Neural cell (in vitro differentiated cells): ENCODE data around the gene PAX8. TPM values are rescaled to one million over a fixed set of nuclear protein-coding genes. Genes with fewer than 3 reads are reported as not detected.

Source experiments
- H2AFZ ChIP-seq: fragments of 200-600, 300-800 bp; sonication (generic), shearing (Covaris generic); 2 replicates; pipeline ENCODE4 v1.6.0; 2014; ENCODE audit warnings: low read depth, mild to moderate bottlenecking, antibody characterized with exemption, low read length, moderate library complexity
- H3F3A ChIP-seq: fragments of 200-600 bp; shearing (Covaris generic); 2 replicates; pipeline ENCODE4 v1.6.1; 2016; ENCODE audit warnings: mild to moderate bottlenecking, moderate library complexity, mixed read lengths, antibody characterized with exemption, low read length; ENCODE audit not compliant: insufficient read depth, poor library complexity, severe bottlenecking
- H3K27ac ChIP-seq: fragments of 200-600, 300-800 bp; sonication (generic), shearing (Covaris generic); 2 replicates; pipeline ENCODE4 v1.5.1; 2014; ENCODE audit warnings: mild to moderate bottlenecking, low read length, moderate library complexity
- H3K27me3 ChIP-seq: fragments of 300-800, 200-600 bp; sonication (generic), shearing (Covaris generic); 2 replicates; pipeline ENCODE4 v1.6.0; 2014; ENCODE audit warnings: mild to moderate bottlenecking, low read depth, low read length, moderate library complexity; ENCODE audit not compliant: insufficient read depth
- H3K36me3 ChIP-seq: fragments of 300-800, 200-600 bp; sonication (generic), shearing (Covaris generic); 2 replicates; pipeline ENCODE4 v1.5.1; 2014; ENCODE audit warnings: mild to moderate bottlenecking, antibody characterized with exemption, low read length, moderate library complexity; ENCODE audit not compliant: insufficient read depth
- H3K4me2 ChIP-seq: fragments of 300-800, 200-600 bp; sonication (generic), shearing (Covaris generic); 2 replicates; pipeline ENCODE4 v1.6.0; 2014; ENCODE audit warnings: mild to moderate bottlenecking, low read length
- H3K4me3 ChIP-seq: fragments of 300-800, 200-600 bp; sonication (generic), shearing (Covaris generic); 2 replicates; pipeline ENCODE4 v1.5.1; 2014; ENCODE audit warnings: mild to moderate bottlenecking, low read length, moderate library complexity
- H3K79me2 ChIP-seq: fragments of 200-600 bp; shearing (Covaris generic); replicated peaks from 2 replicates; pipeline ENCODE4 v1.6.0; 2014; ENCODE audit warnings: mild to moderate bottlenecking, low read length, moderate library complexity; ENCODE audit not compliant: insufficient read depth
- H3K9ac ChIP-seq: fragments of 300-800, 200-600 bp; sonication (generic), shearing (Covaris generic); 2 replicates; pipeline ENCODE4 v1.6.1; 2016; ENCODE audit warnings: mild to moderate bottlenecking, low read length, mixed read lengths
- H3K9me2 ChIP-seq: fragments of 200-600 bp; shearing (Covaris generic); 2 replicates; pipeline ENCODE4 v1.6.1; 2016; ENCODE audit warnings: mild to moderate bottlenecking, low read length, mixed read lengths; ENCODE audit not compliant: insufficient read depth
- H3K9me3 ChIP-seq: fragments of 200-600, 300-800 bp; sonication (generic), shearing (Covaris generic); 2 replicates; pipeline ENCODE4 v1.6.1; 2016; ENCODE audit warnings: mild to moderate bottlenecking, mixed run types, low read length, moderate library complexity, mixed read lengths
- H4K20me1 ChIP-seq: fragments of 200-600 bp; shearing (Covaris generic); 2 replicates; pipeline ENCODE4 v1.6.1; 2016; ENCODE audit warnings: mild to moderate bottlenecking, mixed run types; ENCODE audit not compliant: insufficient read depth
- CTCF ChIP-seq: fragments of 450-650 bp; IDR thresholded peaks from 2 replicates; pipeline ENCODE4 v1.5.1; 2014; ENCODE audit warnings: antibody characterized with exemption, mild to moderate bottlenecking, moderate library complexity; ENCODE audit not compliant: poor library complexity, severe bottlenecking
- EP300 ChIP-seq: fragments of 450-650 bp; conservative IDR thresholded peaks from 2 replicates; pipeline ENCODE4 v1.6.1; 2014; ENCODE audit warnings: antibody characterized with exemption, mild to moderate bottlenecking, moderate library complexity; ENCODE audit not compliant: poor library complexity, severe bottlenecking
- EZH2 ChIP-seq: fragments of 200-600, 300-800 bp; shearing (Covaris generic), sonication (generic); IDR thresholded peaks from 2 replicates; pipeline ENCODE4 v1.6.1; 2014; ENCODE audit warnings: antibody characterized with exemption, low read length, borderline replicate concordance, mild to moderate bottlenecking; ENCODE audit not compliant: insufficient read depth, poor library complexity, severe bottlenecking
- MXI1 ChIP-seq: fragments of 450-650 bp; conservative IDR thresholded peaks from 2 replicates; pipeline ENCODE4 v1.6.1; 2014; ENCODE audit warnings: antibody characterized with exemption, mild to moderate bottlenecking; ENCODE audit not compliant: poor library complexity, severe bottlenecking
- POLR2AphosphoS5 ChIP-seq: IDR thresholded peaks from 2 replicates; pipeline ENCODE4 v1.6.1; 2012
- RAD21 ChIP-seq: fragments of 450-650 bp; conservative IDR thresholded peaks from 2 replicates; pipeline ENCODE4 v1.6.1; 2014; ENCODE audit warnings: antibody characterized with exemption, mild to moderate bottlenecking, moderate library complexity
- SMC3 ChIP-seq: fragments of 450-650 bp; conservative IDR thresholded peaks from 2 replicates; pipeline ENCODE4 v1.6.1; 2014; ENCODE audit warnings: antibody characterized with exemption, mild to moderate bottlenecking, moderate library complexity; ENCODE audit not compliant: poor library complexity
- TAF1 ChIP-seq: IDR thresholded peaks from 2 replicates; pipeline ENCODE4 v1.6.1; 2012; ENCODE audit warnings: low read depth
- polyA plus RNA-seq: library from polyadenylated mRNA; depleted of rRNA; stranded (reverse); fragments of >200 nt; gene quantifications from 2 replicates; pipeline ENCODE4 v1.2.3, GENCODE V29; 2014
- TF ChIP-seq, protein P1 (sequence below): IDR thresholded peaks from 2 replicates; pipeline ENCODE4 v1.6.1; 2012; ENCODE audit warnings: borderline replicate concordance

Gene PAX8
- polyA plus RNA-seq, 1 donor from 2014 or later = not detected

- H2AFZ ChIP-seq = no peak within 1 kb of the TSS
- H3K9ac ChIP-seq = no peak within 1 kb of the TSS
- H3K9me2 ChIP-seq = no peaks in the 10 kb centered on the region
- no peak within 1 kb of the TSS for H3K4me3 ChIP-seq
- TF ChIP-seq POLR2AphosphoS5 (no peak), RAD21 (no peak), CTCF (no peak), SMC3 (no peak), EP300 (no peak), MXI1 (no peak), EZH2 (no peak), TAF1 (no peak)
- TF ChIP-seq, protein P1, sequence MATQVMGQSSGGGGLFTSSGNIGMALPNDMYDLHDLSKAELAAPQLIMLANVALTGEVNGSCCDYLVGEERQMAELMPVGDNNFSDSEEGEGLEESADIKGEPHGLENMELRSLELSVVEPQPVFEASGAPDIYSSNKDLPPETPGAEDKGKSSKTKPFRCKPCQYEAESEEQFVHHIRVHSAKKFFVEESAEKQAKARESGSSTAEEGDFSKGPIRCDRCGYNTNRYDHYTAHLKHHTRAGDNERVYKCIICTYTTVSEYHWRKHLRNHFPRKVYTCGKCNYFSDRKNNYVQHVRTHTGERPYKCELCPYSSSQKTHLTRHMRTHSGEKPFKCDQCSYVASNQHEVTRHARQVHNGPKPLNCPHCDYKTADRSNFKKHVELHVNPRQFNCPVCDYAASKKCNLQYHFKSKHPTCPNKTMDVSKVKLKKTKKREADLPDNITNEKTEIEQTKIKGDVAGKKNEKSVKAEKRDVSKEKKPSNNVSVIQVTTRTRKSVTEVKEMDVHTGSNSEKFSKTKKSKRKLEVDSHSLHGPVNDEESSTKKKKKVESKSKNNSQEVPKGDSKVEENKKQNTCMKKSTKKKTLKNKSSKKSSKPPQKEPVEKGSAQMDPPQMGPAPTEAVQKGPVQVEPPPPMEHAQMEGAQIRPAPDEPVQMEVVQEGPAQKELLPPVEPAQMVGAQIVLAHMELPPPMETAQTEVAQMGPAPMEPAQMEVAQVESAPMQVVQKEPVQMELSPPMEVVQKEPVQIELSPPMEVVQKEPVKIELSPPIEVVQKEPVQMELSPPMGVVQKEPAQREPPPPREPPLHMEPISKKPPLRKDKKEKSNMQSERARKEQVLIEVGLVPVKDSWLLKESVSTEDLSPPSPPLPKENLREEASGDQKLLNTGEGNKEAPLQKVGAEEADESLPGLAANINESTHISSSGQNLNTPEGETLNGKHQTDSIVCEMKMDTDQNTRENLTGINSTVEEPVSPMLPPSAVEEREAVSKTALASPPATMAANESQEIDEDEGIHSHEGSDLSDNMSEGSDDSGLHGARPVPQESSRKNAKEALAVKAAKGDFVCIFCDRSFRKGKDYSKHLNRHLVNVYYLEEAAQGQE = no peak
- H3F3A ChIP-seq = no peaks in the 10 kb centered on the region
- H3K36me3 ChIP-seq = no peaks in the 10 kb centered on the region
- H4K20me1 ChIP-seq = no peaks in the 10 kb centered on the region
- H3K9me3 ChIP-seq = no peaks in the 10 kb centered on the region
- no peaks in the 10 kb centered on the region for H3K79me2 ChIP-seq
- H3K4me2 ChIP-seq = no peak within 1 kb of the TSS
- H3K27ac ChIP-seq = no peak within 1 kb of the TSS
- no peaks in the 10 kb centered on the region for H3K27me3 ChIP-seq
Observed at GRCh38 chr2:113173542-113174375, 105.0 kb downstream of the PAX8 start, which contains the start of gene PSD4. Gene PSD4 (plus strand): TSS chr2:113173971. CDS start chr2:113182457, 8,486 bp downstream.

DNA sequence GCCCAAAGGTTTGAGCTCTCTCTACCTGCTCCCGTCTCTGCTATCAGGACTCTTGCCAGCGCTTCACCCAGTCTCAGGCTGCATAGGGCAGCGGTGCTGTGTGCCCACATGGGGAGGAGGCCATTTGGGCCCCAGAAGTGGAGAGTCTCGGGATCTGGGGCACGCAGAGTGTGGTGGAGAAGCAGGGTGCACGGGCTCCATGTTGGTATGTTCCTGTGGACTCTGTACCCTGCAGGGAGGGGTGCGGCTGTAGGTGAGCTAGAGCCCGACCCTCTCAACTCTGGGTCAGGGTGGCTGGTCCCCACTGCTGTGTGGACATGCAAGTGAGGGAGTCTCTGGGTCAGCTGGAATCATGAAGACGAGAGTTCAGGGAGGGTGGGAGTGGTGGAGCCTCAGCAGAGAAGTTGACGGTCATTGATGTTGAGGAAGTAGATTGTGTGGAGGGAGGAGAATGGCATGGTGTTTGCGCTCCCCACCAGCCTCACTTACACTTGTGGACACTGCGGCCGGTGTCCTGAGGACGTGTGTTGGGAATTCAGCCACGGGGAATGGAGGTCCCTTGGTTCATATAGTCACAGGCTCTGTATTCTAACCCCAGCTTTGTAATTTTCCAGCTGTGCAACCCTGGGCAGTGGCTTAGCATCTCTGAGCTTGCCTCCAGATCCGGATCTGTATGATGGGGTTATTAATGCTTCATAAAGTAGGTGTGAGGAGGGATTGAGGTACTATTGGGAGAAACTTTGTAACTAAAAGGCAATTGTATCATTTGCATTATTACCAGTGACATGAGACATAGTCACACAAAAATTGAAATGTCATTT lies 105.8 kb downstream of the PAX8 start:
- Histone ChIP-seq H4K20me1 (no peaks in the 10 kb centered on the region), H3K9ac (no peak overlapping the region), H3K9me2 (no peaks in the 10 kb centered on the region), H3K27me3 (no peaks in the 10 kb centered on the region), H3K4me2 (no peak overlapping the region), H3K4me3 (no peak overlapping the region), H3K27ac (no peak overlapping the region), H3F3A (no peaks in the 10 kb centered on the region), H3K79me2 (no peaks in the 10 kb centered on the region), H3K36me3 (no peaks in the 10 kb centered on the region), H3K9me3 (no peaks in the 10 kb centered on the region), H2AFZ (no peak overlapping the region)
- TF ChIP-seq SMC3 (no peak), TAF1 (no peak), POLR2AphosphoS5 (no peak), EZH2 (no peak), EP300 (no peak), MXI1 (no peak), CTCF (no peak), RAD21 (no peak)
- TF ChIP-seq, protein P1 = no peak
